ENCODE results near the gene TSHZ1.
A peak's percentile ranks its signal among the peaks of the same experiment; 100 is the strongest.

Gene TSHZ1

DNA sequence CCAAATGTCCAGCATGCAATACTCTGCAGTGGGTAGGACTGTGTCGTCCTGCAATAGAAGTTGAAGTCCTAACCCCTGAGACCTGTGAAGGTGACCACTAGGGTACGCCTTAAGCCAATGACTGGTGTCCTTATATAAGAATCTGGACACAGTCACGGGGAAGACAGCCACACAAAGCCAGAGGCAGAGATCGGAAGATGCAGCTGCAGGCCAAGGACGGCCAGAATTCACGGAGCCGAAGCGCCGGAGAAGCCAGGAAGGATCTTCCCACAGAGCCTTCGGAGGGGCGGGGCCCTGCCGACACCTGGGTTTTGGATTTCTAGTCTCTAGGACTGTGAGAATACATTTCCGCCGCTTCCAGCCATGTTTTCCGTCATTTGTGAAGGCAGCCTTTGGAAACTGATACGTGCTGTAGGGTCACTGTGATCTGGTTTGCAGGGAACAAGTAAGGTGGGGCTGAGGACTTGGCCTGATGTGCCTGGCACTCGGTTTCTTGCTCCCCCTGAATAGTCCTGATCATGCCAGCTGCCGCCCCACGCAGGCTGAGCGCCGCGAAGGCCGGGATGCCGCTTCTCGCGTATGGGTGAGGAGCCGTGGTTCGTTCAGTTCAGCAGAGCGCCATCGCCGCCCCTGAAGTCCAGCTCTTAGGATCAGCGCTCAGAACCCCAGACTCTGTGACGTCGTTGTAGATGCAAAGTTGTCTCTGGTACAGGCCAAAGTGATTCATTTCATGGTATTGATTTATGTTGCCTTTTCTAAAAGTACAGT lies 40.4 kb upstream of the TSHZ1 start:
- TF ChIP-seq, protein P1, sequence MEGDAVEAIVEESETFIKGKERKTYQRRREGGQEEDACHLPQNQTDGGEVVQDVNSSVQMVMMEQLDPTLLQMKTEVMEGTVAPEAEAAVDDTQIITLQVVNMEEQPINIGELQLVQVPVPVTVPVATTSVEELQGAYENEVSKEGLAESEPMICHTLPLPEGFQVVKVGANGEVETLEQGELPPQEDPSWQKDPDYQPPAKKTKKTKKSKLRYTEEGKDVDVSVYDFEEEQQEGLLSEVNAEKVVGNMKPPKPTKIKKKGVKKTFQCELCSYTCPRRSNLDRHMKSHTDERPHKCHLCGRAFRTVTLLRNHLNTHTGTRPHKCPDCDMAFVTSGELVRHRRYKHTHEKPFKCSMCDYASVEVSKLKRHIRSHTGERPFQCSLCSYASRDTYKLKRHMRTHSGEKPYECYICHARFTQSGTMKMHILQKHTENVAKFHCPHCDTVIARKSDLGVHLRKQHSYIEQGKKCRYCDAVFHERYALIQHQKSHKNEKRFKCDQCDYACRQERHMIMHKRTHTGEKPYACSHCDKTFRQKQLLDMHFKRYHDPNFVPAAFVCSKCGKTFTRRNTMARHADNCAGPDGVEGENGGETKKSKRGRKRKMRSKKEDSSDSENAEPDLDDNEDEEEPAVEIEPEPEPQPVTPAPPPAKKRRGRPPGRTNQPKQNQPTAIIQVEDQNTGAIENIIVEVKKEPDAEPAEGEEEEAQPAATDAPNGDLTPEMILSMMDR (conservative IDR thresholded peaks at IDR 0.05; ENCODE audit: low read length): 0 out of 2 replicates have a peak, but pooled peaks have one; percentile 16
- no peak for TF ChIP-seq EZH2phosphoT487 (IDR thresholded peaks at IDR 0.05; ENCODE audit: borderline replicate concordance)
- H3K36me3 ChIP-seq (ENCODE audit: insufficient read depth, low read length): no peaks in the 10 kb centered on the region
- H3K9ac ChIP-seq (ENCODE audit: low read depth, low read length, poor library complexity, severe bottlenecking): no peak overlapping the region
- H3K79me2 ChIP-seq (ENCODE audit: insufficient read depth, low read length): no peaks in the 10 kb centered on the region
- H3K9me3 ChIP-seq (ENCODE audit: insufficient read depth, low read depth, low read length): no peaks in the 10 kb centered on the region
- no peak overlapping the region for H2AFZ ChIP-seq (ENCODE audit: low read length)
- no peaks in the 10 kb centered on the region for H3K27me3 ChIP-seq (ENCODE audit: insufficient read depth, low read length, poor library complexity, severe bottlenecking)
- H3K4me2 ChIP-seq (ENCODE audit: low read depth, low read length, poor library complexity, severe bottlenecking): no peak overlapping the region
- no peaks in the 10 kb centered on the region for H3K9me2 ChIP-seq (replicated peaks; ENCODE audit: low read depth, low read length)
- H3K4me3 ChIP-seq (ENCODE audit: low read length, poor library complexity, severe bottlenecking): no peak overlapping the region
- no peaks in the 10 kb centered on the region for H4K20me1 ChIP-seq (ENCODE audit: insufficient read depth, low read length, poor library complexity, severe bottlenecking)
- peaks cover 19% of the 10 kb centered on the region for H3K4me1 ChIP-seq (ENCODE audit: insufficient read depth, low read length, poor library complexity, severe bottlenecking)
- H3F3A ChIP-seq (ENCODE audit: low read depth): no peaks in the 10 kb centered on the region

DNA sequence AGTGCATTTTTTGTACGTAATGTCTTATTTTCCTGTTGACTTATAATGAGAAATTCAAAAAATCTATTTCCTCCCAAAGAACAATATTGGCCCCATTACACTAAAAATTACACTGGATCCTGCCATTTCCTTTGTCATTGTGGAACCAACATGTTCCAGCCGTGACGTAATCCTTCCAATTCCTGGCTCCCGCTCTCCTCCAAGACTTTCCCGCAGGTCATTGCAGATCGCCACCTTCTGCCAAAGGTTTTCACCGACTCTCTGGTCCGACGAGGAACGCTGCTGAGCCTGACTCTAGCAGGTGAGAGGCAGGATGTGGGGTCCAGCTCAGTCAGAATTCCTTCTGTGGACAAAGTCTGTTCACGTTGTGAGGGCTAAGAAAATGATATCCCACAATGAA lies 39.7 kb upstream of the TSHZ1 start:
- Histone ChIP-seq H3K79me2 (ENCODE audit: insufficient read depth, low read length) (no peaks in the 10 kb centered on the region), H3K4me2 (ENCODE audit: low read depth, low read length, poor library complexity, severe bottlenecking) (no peak overlapping the region), H3K9me3 (ENCODE audit: insufficient read depth, low read depth, low read length) (no peaks in the 10 kb centered on the region), H3K9me2 (replicated peaks; ENCODE audit: low read depth, low read length) (no peaks in the 10 kb centered on the region), H3K9ac (ENCODE audit: low read depth, low read length, poor library complexity, severe bottlenecking) (no peak overlapping the region), H3K27me3 (ENCODE audit: insufficient read depth, low read length, poor library complexity, severe bottlenecking) (no peaks in the 10 kb centered on the region), H3K36me3 (ENCODE audit: insufficient read depth, low read length) (no peaks in the 10 kb centered on the region), H3K4me1 (ENCODE audit: insufficient read depth, low read length, poor library complexity, severe bottlenecking) (peaks cover 19% of the 10 kb centered on the region), H3K4me3 (ENCODE audit: low read length, poor library complexity, severe bottlenecking) (no peak overlapping the region), H2AFZ (ENCODE audit: low read length) (no peak overlapping the region), H4K20me1 (ENCODE audit: insufficient read depth, low read length, poor library complexity, severe bottlenecking) (no peaks in the 10 kb centered on the region), H3F3A (ENCODE audit: low read depth) (no peaks in the 10 kb centered on the region)
- TF ChIP-seq, protein P1 (conservative IDR thresholded peaks at IDR 0.05; ENCODE audit: low read length): no peak
- no peak for TF ChIP-seq EZH2phosphoT487 (IDR thresholded peaks at IDR 0.05; ENCODE audit: borderline replicate concordance)

DNA sequence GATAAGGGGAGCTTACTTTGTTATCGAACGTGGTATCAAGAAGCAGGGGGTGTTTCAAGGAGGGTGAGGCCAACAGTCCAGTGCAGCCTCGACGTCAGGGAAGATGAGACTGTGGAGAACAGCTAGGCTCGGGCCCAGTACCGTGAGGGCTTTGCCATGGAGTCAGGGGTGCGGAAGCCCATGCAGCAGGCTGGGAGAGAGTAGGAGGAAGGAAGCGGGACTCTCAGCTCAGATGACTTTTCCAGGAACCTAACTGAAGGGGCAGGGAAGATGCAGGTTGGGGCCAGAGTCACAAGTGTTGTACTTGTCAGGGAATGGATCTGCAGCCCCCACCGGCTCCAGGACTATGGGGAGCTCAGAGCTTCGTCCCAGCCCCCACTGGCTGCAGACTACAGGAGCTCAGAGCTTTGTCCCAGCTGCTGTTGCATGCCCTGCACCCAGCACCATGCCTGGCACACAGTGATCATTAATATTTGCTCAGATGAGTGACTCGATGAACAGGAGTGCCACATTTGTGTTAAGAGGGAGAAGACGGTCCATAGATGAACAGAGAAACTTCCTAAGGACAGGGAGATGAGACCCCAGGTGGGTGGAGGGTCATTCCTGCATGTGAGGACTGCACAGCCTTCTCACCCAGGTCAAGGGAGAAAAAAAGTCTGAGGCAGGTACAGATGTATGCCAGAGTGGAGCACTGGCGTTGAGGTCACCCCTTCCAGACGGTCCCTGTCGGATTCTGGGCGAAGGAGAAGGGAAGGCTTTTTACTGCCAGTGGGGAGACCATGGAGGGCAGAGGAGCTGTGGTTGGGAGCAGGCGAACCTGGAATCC lies 38.1 kb upstream of the TSHZ1 start:
- no peak overlapping the region for H3K4me3 ChIP-seq (ENCODE audit: low read length, poor library complexity, severe bottlenecking)
- no peak for TF ChIP-seq EZH2phosphoT487 (IDR thresholded peaks at IDR 0.05; ENCODE audit: borderline replicate concordance)
- no peaks in the 10 kb centered on the region for H3K36me3 ChIP-seq (ENCODE audit: insufficient read depth, low read length)
- H3K9me3 ChIP-seq (ENCODE audit: insufficient read depth, low read depth, low read length): no peaks in the 10 kb centered on the region
- no peaks in the 10 kb centered on the region for H3K9me2 ChIP-seq (replicated peaks; ENCODE audit: low read depth, low read length)
- no peak overlapping the region for H2AFZ ChIP-seq (ENCODE audit: low read length)
- no peaks in the 10 kb centered on the region for H3F3A ChIP-seq (ENCODE audit: low read depth)
- no peaks in the 10 kb centered on the region for H3K27me3 ChIP-seq (ENCODE audit: insufficient read depth, low read length, poor library complexity, severe bottlenecking)
- no peak overlapping the region for H3K9ac ChIP-seq (ENCODE audit: low read depth, low read length, poor library complexity, severe bottlenecking)
- no peaks in the 10 kb centered on the region for H3K79me2 ChIP-seq (ENCODE audit: insufficient read depth, low read length)
- H4K20me1 ChIP-seq (ENCODE audit: insufficient read depth, low read length, poor library complexity, severe bottlenecking): no peaks in the 10 kb centered on the region
- peaks cover 19% of the 10 kb centered on the region for H3K4me1 ChIP-seq (ENCODE audit: insufficient read depth, low read length, poor library complexity, severe bottlenecking)
- H3K4me2 ChIP-seq (ENCODE audit: low read depth, low read length, poor library complexity, severe bottlenecking): no peak overlapping the region
